K562 (cell line): ENCODE results near the gene C12orf43. TPM values are rescaled to one million over a fixed set of nuclear protein-coding genes. Genes with fewer than 3 reads are reported as not detected.

Experiments
- BRD9 ChIP-seq: fragments of 450-650 bp; IDR thresholded peaks from 2 replicates; pipeline ENCODE4 v1.6.1; 2018; ENCODE audit warnings: low read depth; ENCODE audit not compliant: partially characterized antibody
- CC2D1A ChIP-seq: fragments of 450-650 bp; IDR thresholded peaks from 2 replicates; pipeline ENCODE4 v1.6.1; 2017; ENCODE audit warnings: mild to moderate bottlenecking
- CHD1 ChIP-seq: fragments of 200-600 bp; sonication (generic); IDR thresholded peaks from one replicate; pipeline ENCODE4 v1.6.1; 2012; ENCODE audit warnings: mild to moderate bottlenecking, moderate library complexity, low read length, inconsistent platforms
- CXXC5 ChIP-seq: fragments of 250-450 bp; sonication (Bioruptor Pico); IDR thresholded peaks from 2 replicates; pipeline ENCODE4 v1.8.0; 2022; ENCODE audit warnings: inconsistent platforms, mild to moderate bottlenecking, moderate library complexity
- FOXK2 ChIP-seq, 2 experiments: fragments of 450-650 bp; IDR thresholded peaks in 1 of 2; conservative IDR thresholded peaks in 1 of 2; 2 replicates each; pipeline ENCODE4 v1.6.1; 2016; ENCODE audit warnings: low read depth in 2 of 2, mild to moderate bottlenecking in 1 of 2
- GABPB2 ChIP-seq: fragments of 250-450 bp; sonication (Bioruptor Pico); conservative IDR thresholded peaks from 2 replicates; pipeline ENCODE4 v1.5.1; 2021; ENCODE audit warnings: mild to moderate bottlenecking
- ILK ChIP-seq: fragments of 450-650 bp; IDR thresholded peaks from 2 replicates; pipeline ENCODE4 v1.6.1; 2016; ENCODE audit warnings: missing genetic modification characterization, low read depth, mild to moderate bottlenecking, missing compliant biosample characterization, moderate library complexity, borderline replicate concordance
- MEF2A ChIP-seq: IDR thresholded peaks from 2 replicates; pipeline ENCODE4 v1.6.1; 2011; ENCODE audit warnings: low read depth, mild to moderate bottlenecking, low read length, moderate library complexity; ENCODE audit not compliant: control insufficient read depth
- POU5F1 ChIP-seq: fragments of 150-350 bp; IDR thresholded peaks from 2 replicates; pipeline ENCODE4 v1.6.1; 2014; ENCODE audit warnings: borderline replicate concordance, low read length, low read depth, mild to moderate bottlenecking; ENCODE audit not compliant: partially characterized antibody
- RBFOX2 ChIP-seq: fragments of 200-400 bp; formaldehyde crosslinking; IDR thresholded peaks from 2 replicates; pipeline ENCODE4 v1.6.1; 2017; ENCODE audit warnings: low read depth, mild to moderate bottlenecking, low read length, moderate library complexity
- ZNF146 ChIP-seq: IDR thresholded peaks from one replicate; pipeline ENCODE4 v1.6.1; 2018; ENCODE audit warnings: missing compliant biosample characterization; ENCODE audit not compliant: unreplicated experiment
- ZNF239 ChIP-seq: fragments of 250-450 bp; sonication (Bioruptor Pico); IDR thresholded peaks from 2 replicates; pipeline ENCODE4 v1.4.0; 2020; ENCODE audit warnings: mild to moderate bottlenecking
- ZNF282 ChIP-seq: sonication (generic); formaldehyde crosslinking; IDR thresholded peaks from 2 replicates; pipeline ENCODE4 v1.8.1; 2023; ENCODE audit warnings: missing genetic modification reagents
- ZNF551 ChIP-seq: fragments of 250-450 bp; sonication (Bioruptor Pico); IDR thresholded peaks from 2 replicates; pipeline ENCODE4 v1.5.0; 2021; ENCODE audit warnings: mild to moderate bottlenecking, moderate library complexity
- ZNF76 ChIP-seq: fragments of 250-450 bp; sonication (Bioruptor Pico); IDR thresholded peaks from 2 replicates; pipeline ENCODE4 v1.4.0; 2020; ENCODE audit warnings: mild to moderate bottlenecking, moderate library complexity, borderline replicate concordance
- ZNF778 ChIP-seq: fragments of 450-650 bp; formaldehyde crosslinking; IDR thresholded peaks from 2 replicates; pipeline ENCODE4 v1.4.0; 2020; ENCODE audit warnings: mild to moderate bottlenecking, moderate library complexity
- ZSCAN29 ChIP-seq: fragments of 450-650 bp; IDR thresholded peaks from 2 replicates; pipeline ENCODE4 v1.6.1; 2017
- polyA plus RNA-seq, 8 experiments: library from polyadenylated mRNA; depleted of rRNA in 4 of 8; stranded (reverse) in 5 of 8; unstranded in 3 of 8; fragments of >200 nt; fragmentation: Nextera tagmentation in 2 of 8; fragmentation: Illumina TruSeq in 1 of 8; extraction: Ambion mirVana in 2 of 8; extraction: Trizol in 1 of 8; gene quantifications; 2 replicates each; pipeline versions ENCODE4 v1.2.1 to v1.2.3, GENCODE V29; 2011 to 2014; ENCODE audit warnings: inconsistent platforms in 1 of 8, missing spikeins in 1 of 8
- total RNA-seq, 7 experiments: library from RNA; depleted of rRNA in 6 of 7; stranded (reverse); fragments of >200 nt in 6 of 7; fragmentation: Illumina TruSeq in 2 of 7; extraction: Trizol in 2 of 7; gene quantifications; 2 replicates each; pipeline versions ENCODE4 v1.2.1 to v1.2.3, GENCODE V29; 2011 to 2021; ENCODE audit warnings: low replicate concordance in 1 of 7
- TF ChIP-seq, protein P1 (sequence below), 2 experiments: fragments of 450-650 bp in 1 of 2; sonication (generic) in 1 of 2; formaldehyde crosslinking in 1 of 2; IDR thresholded peaks; 2 replicates each; pipeline versions ENCODE4 v1.7.1 to v1.9.0; 2016 to 2022; ENCODE audit warnings: inconsistent platforms in 1 of 2, mild to moderate bottlenecking in 1 of 2, missing genetic modification reagents in 1 of 2
- TF ChIP-seq, protein P2 (sequence below): sonication (generic); formaldehyde crosslinking; IDR thresholded peaks from 2 replicates; pipeline ENCODE4 v1.5.0; 2020; ENCODE audit warnings: missing genetic modification reagents

The C12orf43 gene
- total and polyA plus RNA-seq, 9 of the 15 experiments (the other 6 are each of a cell fraction or from before 2014, with no cell fraction given) = 4.3 to 22.2 (median 16.8) TPM

DNA sequence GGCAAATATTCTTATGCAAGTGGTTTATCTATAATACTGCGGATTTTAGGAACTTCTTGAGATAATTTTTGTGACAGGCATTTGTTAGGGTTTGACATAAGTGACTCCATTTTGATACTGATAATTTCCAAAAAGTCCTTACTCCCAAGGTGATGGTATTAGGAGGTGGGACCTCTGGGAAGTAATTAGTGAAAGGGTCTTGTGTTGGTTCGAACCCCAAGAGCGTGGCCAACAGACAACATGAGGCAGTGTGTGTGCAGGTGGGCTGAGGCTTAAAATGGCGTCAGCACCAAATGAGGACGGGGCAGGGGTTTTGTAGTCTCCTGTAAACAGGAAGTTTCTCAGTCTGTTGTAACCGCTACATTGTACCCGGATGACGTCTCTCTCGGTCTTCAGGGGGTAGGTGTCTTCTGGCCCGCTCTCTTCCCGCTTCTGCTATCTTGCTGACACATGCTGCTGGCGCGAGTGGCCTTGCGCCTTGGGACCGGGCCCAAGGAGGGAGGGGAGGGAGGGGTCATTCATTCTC, 1.7 kb upstream of the C12orf43 start (continued):
- TF ChIP-seq, protein P1, sequence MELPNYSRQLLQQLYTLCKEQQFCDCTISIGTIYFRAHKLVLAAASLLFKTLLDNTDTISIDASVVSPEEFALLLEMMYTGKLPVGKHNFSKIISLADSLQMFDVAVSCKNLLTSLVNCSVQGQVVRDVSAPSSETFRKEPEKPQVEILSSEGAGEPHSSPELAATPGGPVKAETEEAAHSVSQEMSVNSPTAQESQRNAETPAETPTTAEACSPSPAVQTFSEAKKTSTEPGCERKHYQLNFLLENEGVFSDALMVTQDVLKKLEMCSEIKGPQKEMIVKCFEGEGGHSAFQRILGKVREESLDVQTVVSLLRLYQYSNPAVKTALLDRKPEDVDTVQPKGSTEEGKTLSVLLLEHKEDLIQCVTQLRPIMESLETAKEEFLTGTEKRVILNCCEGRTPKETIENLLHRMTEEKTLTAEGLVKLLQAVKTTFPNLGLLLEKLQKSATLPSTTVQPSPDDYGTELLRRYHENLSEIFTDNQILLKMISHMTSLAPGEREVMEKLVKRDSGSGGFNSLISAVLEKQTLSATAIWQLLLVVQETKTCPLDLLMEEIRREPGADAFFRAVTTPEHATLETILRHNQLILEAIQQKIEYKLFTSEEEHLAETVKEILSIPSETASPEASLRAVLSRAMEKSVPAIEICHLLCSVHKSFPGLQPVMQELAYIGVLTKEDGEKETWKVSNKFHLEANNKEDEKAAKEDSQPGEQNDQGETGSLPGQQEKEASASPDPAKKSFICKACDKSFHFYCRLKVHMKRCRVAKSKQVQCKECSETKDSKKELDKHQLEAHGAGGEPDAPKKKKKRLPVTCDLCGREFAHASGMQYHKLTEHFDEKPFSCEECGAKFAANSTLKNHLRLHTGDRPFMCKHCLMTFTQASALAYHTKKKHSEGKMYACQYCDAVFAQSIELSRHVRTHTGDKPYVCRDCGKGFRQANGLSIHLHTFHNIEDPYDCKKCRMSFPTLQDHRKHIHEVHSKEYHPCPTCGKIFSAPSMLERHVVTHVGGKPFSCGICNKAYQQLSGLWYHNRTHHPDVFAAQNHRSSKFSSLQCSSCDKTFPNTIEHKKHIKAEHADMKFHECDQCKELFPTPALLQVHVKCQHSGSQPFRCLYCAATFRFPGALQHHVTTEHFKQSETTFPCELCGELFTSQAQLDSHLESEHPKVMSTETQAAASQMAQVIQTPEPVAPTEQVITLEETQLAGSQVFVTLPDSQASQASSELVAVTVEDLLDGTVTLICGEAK (IDR thresholded peaks at IDR 0.05) = peak; percentile 44; the same call in 1 of the 2 replicates
- TF ChIP-seq, protein P1 (CRISPR knock-in tag; IDR thresholded peaks at IDR 0.05) = no peak
- TF ChIP-seq, protein P2, sequence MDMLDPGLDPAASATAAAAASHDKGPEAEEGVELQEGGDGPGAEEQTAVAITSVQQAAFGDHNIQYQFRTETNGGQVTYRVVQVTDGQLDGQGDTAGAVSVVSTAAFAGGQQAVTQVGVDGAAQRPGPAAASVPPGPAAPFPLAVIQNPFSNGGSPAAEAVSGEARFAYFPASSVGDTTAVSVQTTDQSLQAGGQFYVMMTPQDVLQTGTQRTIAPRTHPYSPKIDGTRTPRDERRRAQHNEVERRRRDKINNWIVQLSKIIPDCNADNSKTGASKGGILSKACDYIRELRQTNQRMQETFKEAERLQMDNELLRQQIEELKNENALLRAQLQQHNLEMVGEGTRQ (CRISPR knock-in tag) = no peak
- TF ChIP-seq ILK (peak; percentile 64; the same call in 1 of the 2 replicates), FOXK2 (conservative IDR thresholded peaks at IDR 0.05 in 1 of 2, IDR thresholded peaks at IDR 0.05 in 1 of 2; ENCODE audit: low read depth in 2 of 2) (peak; percentile 74 to 86), CXXC5 (CRISPR knock-in tag) (peak; percentile 83), CHD1 (no peak), RBFOX2 (0 out of 2 replicates have a peak, but pooled peaks have one; percentile 30), MEF2A (no peak), ZNF146 (CRISPR knock-in tag) (no peak), ZNF282 (CRISPR knock-in tag) (no peak), ZNF551 (CRISPR knock-in tag) (no peak), ZNF778 (CRISPR knock-in tag) (no peak), BRD9 (no peak), ZSCAN29 (no peak), ZNF239 (CRISPR knock-in tag) (peak; percentile 71), POU5F1 (no peak), CC2D1A (no peak), GABPB2 (CRISPR knock-in tag) (no peak; the same call in 1 of the 2 replicates), ZNF76 (no peak)
